OCI-LY7 (cell line): Measurements from ENCODE around the gene PHAF1. TPM values are rescaled to one million over a fixed set of nuclear protein-coding genes. Genes with fewer than 3 reads are reported as not detected.

ENCODE experiments used
- BruUV-seq: library from RNA; stranded (reverse); fragments of 400-500 nt; replicated peaks from 2 replicates; lab custom pipeline; 2021; lab: Mats Ljungman, UMichigan
- CTCF ChIA-PET: fragments of 300-600 bp; sonication (Branson Sonifier 250); formaldehyde crosslinking; loops from one replicate; lab custom pipeline; 2022; ENCODE audit warnings: antibody characterized with exemption; ENCODE audit not compliant: unreplicated experiment; lab: Charles Lee
- POLR2A ChIA-PET: fragments of 300-600 bp; sonication (Branson Sonifier 250); formaldehyde crosslinking; loops from one replicate; lab custom pipeline; 2022; ENCODE audit warnings: antibody characterized with exemption; lab: Charles Lee
- DNase-seq: peaks from one replicate; pipeline ENCODE4 v3.0.0-alpha.2; 2015; ENCODE audit warnings: low spot score
- H2AFZ ChIP-seq: fragments of 200-600 bp; sonication (generic), shearing (Covaris generic); 2 replicates; pipeline ENCODE4 v1.6.1; 2014; ENCODE audit warnings: mild to moderate bottlenecking, antibody characterized with exemption, low read length, moderate library complexity
- H3K27ac ChIP-seq: fragments of 200-600 bp; sonication (generic); 2 replicates; pipeline ENCODE4 v1.5.1; 2014; ENCODE audit warnings: mixed run types, low read depth, mild to moderate bottlenecking, moderate library complexity, low read length, inconsistent platforms; ENCODE audit not compliant: poor library complexity, severe bottlenecking
- H3K36me3 ChIP-seq: fragments of 200-600 bp; sonication (generic); 2 replicates; pipeline ENCODE4 v1.6.1; 2014; ENCODE audit warnings: mild to moderate bottlenecking, antibody characterized with exemption, low read length, moderate library complexity, mixed read lengths; ENCODE audit not compliant: insufficient read depth
- H3K4me1 ChIP-seq: fragments of 200-600 bp; sonication (generic); 2 replicates; pipeline ENCODE4 v1.5.1; 2014; ENCODE audit warnings: mild to moderate bottlenecking, low read length; ENCODE audit not compliant: insufficient read depth, poor library complexity, severe bottlenecking
- H3K4me2 ChIP-seq: fragments of 200-600 bp; sonication (generic); 2 replicates; pipeline ENCODE4 v1.6.1; 2014; ENCODE audit warnings: mild to moderate bottlenecking, low read length
- H3K4me3 ChIP-seq: fragments of 200-600 bp; sonication (generic); 2 replicates; pipeline ENCODE4 v1.5.1; 2014; ENCODE audit warnings: mild to moderate bottlenecking, low read depth, low read length; ENCODE audit not compliant: poor library complexity, severe bottlenecking
- H3K79me2 ChIP-seq: fragments of 200-600 bp; sonication (generic); 2 replicates; pipeline ENCODE4 v1.6.1; 2016; ENCODE audit warnings: low read depth, mild to moderate bottlenecking, low read length, moderate library complexity, mixed read lengths; ENCODE audit not compliant: insufficient read depth
- H3K9me2 ChIP-seq: fragments of 200-600 bp; sonication (generic); 2 replicates; pipeline ENCODE4 v1.6.1; 2016; ENCODE audit warnings: mild to moderate bottlenecking, low read length, mixed read lengths; ENCODE audit not compliant: insufficient read depth
- H3K9me3 ChIP-seq: fragments of 200-600 bp; sonication (generic); 2 replicates; pipeline ENCODE4 v1.6.1; 2014; ENCODE audit warnings: mild to moderate bottlenecking, mixed run types, low read length, mixed read lengths
- H4K20me1 ChIP-seq: fragments of 200-600 bp; sonication (generic); 2 replicates; pipeline ENCODE4 v1.6.1; 2014; ENCODE audit warnings: mild to moderate bottlenecking, antibody characterized with exemption, low read length, moderate library complexity, mixed read lengths; ENCODE audit not compliant: insufficient read depth
- CTCF ChIP-seq: fragments of 200-600 bp; sonication (generic); conservative IDR thresholded peaks from 2 replicates; pipeline ENCODE4 v1.5.1; 2014; ENCODE audit warnings: mild to moderate bottlenecking, antibody characterized with exemption, low read length, moderate library complexity, mixed read lengths
- EZH2phosphoT487 ChIP-seq: fragments of 200-600 bp; sonication (generic); IDR thresholded peaks from 2 replicates; pipeline ENCODE4 v1.6.1; 2018; ENCODE audit warnings: low read depth, borderline replicate concordance, mild to moderate bottlenecking, mixed run types, antibody characterized with exemption, low read length, moderate library complexity, mixed read lengths
- intact Hi-C: fragments of 100-400 bp; cut with micrococcal nuclease; formaldehyde crosslinking; loops from one replicate; pipeline ENCODE4 v1.10.0; 2022; ENCODE audit not compliant: unreplicated experiment
- total RNA-seq, 2 experiments: library from RNA; depleted of rRNA in 1 of 2; stranded (reverse); fragments of >200 nt in 1 of 2; shearing (Covaris generic) in 1 of 2; gene quantifications; 2 replicates each; pipeline ENCODE4 v1.2.3, GENCODE V29; 2014 to 2022

PHAF1 gene
- total RNA-seq, 2 experiments from 2014 or later: 13.9 to 16.8 TPM

GRCh38 chr16:67150833-67151396 is 41.2 kb downstream of the PHAF1 start, which contains the start of gene B3GNT9:
TSS of gene B3GNT9 (minus strand) at chr16:67150998. CDS start at chr16:67150485, 513 bp downstream.
- no peaks in the 10 kb centered on the region for H3K79me2 ChIP-seq
- no peak within 1 kb of the TSS for H2AFZ ChIP-seq
- CTCF ChIA-PET: no interaction called here
- H3K27ac ChIP-seq: no peak within 1 kb of the TSS
- no TSS peak for BruUV-seq
- POLR2A ChIA-PET: interaction anchor here (0.6 kb wide), 1 partner anchor 109 kb away, joined by 3 read pairs; no protein-coding TSS in a partner anchor
- intact Hi-C loops: no loop called here
- no peak for DNase-seq
- no peaks in the 10 kb centered on the region for H3K9me2 ChIP-seq
- no peaks in the 10 kb centered on the region for H3K4me1 ChIP-seq
- no peak within 1 kb of the TSS for H3K4me3 ChIP-seq
- no peaks in the 10 kb centered on the region for H3K9me3 ChIP-seq
- no peak within 1 kb of the TSS for H3K4me2 ChIP-seq
- H4K20me1 ChIP-seq: no peaks in the 10 kb centered on the region
- TF ChIP-seq EZH2phosphoT487 (no peak), CTCF (no peak)
- H3K36me3 ChIP-seq: peaks cover 30% of the 10 kb centered on the region

DNA sequence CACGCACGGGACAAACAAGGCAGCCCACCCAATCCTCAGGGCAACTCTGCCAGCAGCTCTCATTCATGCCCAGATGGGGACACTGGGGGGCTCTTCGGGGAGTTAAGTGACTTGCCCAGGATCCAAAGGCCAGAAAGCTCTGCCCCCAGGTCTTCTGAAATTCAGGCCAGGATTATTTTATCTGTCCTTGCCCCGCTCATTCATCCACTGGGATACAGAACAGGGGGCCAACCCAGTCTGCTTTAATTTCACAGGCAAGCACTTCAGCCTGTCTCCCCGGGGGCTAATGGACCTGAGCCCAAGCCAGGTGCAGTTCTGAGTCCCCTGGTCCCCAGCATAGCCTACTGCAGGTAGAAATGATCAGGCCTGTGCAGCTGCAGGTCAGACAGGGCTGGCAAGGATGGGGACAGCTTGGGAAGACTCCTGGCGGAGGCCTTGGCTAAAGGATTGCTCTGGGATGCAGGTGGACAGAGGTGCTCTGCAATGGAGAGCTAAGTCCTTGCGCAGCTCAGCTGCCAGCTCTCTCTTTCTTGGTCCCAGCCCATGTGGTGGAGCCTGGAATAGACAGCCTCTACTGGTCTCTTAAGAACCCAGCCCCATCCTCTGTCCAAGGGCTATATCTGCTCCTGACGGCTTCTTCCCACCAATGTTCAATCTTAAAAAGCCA is 41.8 kb downstream of the PHAF1 start:
- no peaks in the 10 kb centered on the region for H3K79me2 ChIP-seq
- no peaks in the 10 kb centered on the region for H3K9me2 ChIP-seq
- no peak overlapping the region for H3K4me2 ChIP-seq
- DNase-seq: no peak
- ChIA-PET POLR2A (interaction anchor here (0.6 kb wide), 1 partner anchor 110 kb away, joined by 3 read pairs; no protein-coding TSS in a partner anchor), CTCF (no interaction called here)
- no peak overlapping the region for H3K27ac ChIP-seq
- no peak overlapping the region for H3K4me3 ChIP-seq
- H2AFZ ChIP-seq: no peak overlapping the region
- BruUV-seq: no TSS peak
- H3K9me3 ChIP-seq: no peaks in the 10 kb centered on the region
- no peaks in the 10 kb centered on the region for H3K4me1 ChIP-seq
- H3K36me3 ChIP-seq: peaks cover 24% of the 10 kb centered on the region; the same call in 1 of the 2 replicates
- intact Hi-C loops: no loop called here
- TF ChIP-seq EZH2phosphoT487 (no peak), CTCF (no peak)
- no peaks in the 10 kb centered on the region for H4K20me1 ChIP-seq
